A549 (cell line): Measurements from ENCODE around the gene UNC5C.

ENCODE experiments used
- CEBPB ChIP-seq, 2 experiments: fragments of >200 bp in 1 of 2; sonication (Bioruptor Twin) in 1 of 2; formaldehyde crosslinking in 1 of 2; IDR thresholded peaks; 2 replicates each; pipeline ENCODE4 v1.6.1; 2012 to 2016
- EP300 ChIP-seq, 2 experiments: fragments of >200 bp; sonication (Bioruptor Twin); formaldehyde crosslinking; IDR thresholded peaks; 2 replicates in 1 of 2; 3 replicates in 1 of 2; pipeline ENCODE4 v1.6.1; 2016 to 2017
- HDAC2 ChIP-seq: fragments of 200-600 bp; sonication (generic); IDR thresholded peaks from 2 replicates; pipeline ENCODE4 v1.6.1; 2016
- NR3C1 ChIP-seq: fragments of >200 bp; sonication (Bioruptor Twin); formaldehyde crosslinking; IDR thresholded peaks from 3 replicates; pipeline ENCODE4 v1.6.1; 2017
- POLR2A ChIP-seq: IDR thresholded peaks from 2 replicates; pipeline ENCODE4 v1.6.1; 2012; ENCODE audit warnings: mild to moderate bottlenecking, low read length
- POLR2AphosphoS2 ChIP-seq: conservative IDR thresholded peaks from 2 replicates; pipeline ENCODE4 v1.6.1; 2012; ENCODE audit warnings: low read length, improper control_type of control experiment, inconsistent platforms
- RAD21 ChIP-seq, 2 experiments: fragments of >200 bp in 1 of 2; sonication (Bioruptor Twin) in 1 of 2; formaldehyde crosslinking in 1 of 2; IDR thresholded peaks in 1 of 2; conservative IDR thresholded peaks in 1 of 2; 2 replicates in 1 of 2; 3 replicates in 1 of 2; pipeline ENCODE4 v1.6.1; 2012 to 2018; ENCODE audit warnings: inconsistent platforms in 1 of 2
- RFX5 ChIP-seq: fragments of 450-650 bp; IDR thresholded peaks from 2 replicates; pipeline ENCODE4 v1.7.1; 2014; ENCODE audit warnings: antibody characterized with exemption, mild to moderate bottlenecking, moderate library complexity
- TF ChIP-seq, protein P1 (sequence below): fragments of >200 bp; sonication (Bioruptor Twin); formaldehyde crosslinking; IDR thresholded peaks from 3 replicates; pipeline ENCODE4 v1.5.1; 2016

DNA sequence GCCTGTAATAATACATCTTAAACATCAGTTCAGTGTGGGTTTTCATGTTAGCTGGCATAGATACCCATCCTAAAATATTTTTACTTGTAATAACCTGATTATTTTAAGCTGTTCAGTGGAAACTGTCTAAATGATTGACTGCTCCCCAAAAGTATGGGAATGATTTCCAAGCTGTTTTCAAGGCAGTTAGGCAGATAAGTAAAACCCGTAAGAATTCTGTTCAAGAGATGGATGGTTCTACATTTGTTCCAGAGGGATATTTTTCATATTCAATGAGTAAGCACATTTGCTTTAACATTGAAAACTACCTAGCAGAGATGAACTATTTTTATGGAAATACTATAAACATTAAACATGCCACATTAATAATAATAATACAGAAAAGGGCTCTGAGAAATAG, 161.1 kb downstream of the UNC5C start:
- TF ChIP-seq POLR2A: no peak
- TF ChIP-seq, protein P1, sequence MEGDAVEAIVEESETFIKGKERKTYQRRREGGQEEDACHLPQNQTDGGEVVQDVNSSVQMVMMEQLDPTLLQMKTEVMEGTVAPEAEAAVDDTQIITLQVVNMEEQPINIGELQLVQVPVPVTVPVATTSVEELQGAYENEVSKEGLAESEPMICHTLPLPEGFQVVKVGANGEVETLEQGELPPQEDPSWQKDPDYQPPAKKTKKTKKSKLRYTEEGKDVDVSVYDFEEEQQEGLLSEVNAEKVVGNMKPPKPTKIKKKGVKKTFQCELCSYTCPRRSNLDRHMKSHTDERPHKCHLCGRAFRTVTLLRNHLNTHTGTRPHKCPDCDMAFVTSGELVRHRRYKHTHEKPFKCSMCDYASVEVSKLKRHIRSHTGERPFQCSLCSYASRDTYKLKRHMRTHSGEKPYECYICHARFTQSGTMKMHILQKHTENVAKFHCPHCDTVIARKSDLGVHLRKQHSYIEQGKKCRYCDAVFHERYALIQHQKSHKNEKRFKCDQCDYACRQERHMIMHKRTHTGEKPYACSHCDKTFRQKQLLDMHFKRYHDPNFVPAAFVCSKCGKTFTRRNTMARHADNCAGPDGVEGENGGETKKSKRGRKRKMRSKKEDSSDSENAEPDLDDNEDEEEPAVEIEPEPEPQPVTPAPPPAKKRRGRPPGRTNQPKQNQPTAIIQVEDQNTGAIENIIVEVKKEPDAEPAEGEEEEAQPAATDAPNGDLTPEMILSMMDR: no peak
- no peak for TF ChIP-seq RAD21 (conservative IDR thresholded peaks at IDR 0.05 in 1 of 2, IDR thresholded peaks at IDR 0.05 in 1 of 2)
- no peak for TF ChIP-seq EP300 (IDR thresholded peaks at IDR 0.05)
- TF ChIP-seq CEBPB (IDR thresholded peaks at IDR 0.05): no peak
- no peak for TF ChIP-seq NR3C1
- no peak for TF ChIP-seq HDAC2
- no peak for TF ChIP-seq POLR2AphosphoS2
- TF ChIP-seq RFX5: no peak
